Stimulated activated CD4-positive, alpha-beta T cell treated with anti-CD3 and anti-CD28 coated beads, TNF-alpha, amount 100 ng/mL, for 24 hours (primary cell): Measurements from ENCODE around the gene SAMD4A.

ENCODE experiments used
- DNase-seq, 3 experiments: peaks; one replicate each; pipeline ENCODE4 v3.0.0-alpha.2; 2020; ENCODE audit warnings: low read depth in 3 of 3

The SAMD4A gene

DNA sequence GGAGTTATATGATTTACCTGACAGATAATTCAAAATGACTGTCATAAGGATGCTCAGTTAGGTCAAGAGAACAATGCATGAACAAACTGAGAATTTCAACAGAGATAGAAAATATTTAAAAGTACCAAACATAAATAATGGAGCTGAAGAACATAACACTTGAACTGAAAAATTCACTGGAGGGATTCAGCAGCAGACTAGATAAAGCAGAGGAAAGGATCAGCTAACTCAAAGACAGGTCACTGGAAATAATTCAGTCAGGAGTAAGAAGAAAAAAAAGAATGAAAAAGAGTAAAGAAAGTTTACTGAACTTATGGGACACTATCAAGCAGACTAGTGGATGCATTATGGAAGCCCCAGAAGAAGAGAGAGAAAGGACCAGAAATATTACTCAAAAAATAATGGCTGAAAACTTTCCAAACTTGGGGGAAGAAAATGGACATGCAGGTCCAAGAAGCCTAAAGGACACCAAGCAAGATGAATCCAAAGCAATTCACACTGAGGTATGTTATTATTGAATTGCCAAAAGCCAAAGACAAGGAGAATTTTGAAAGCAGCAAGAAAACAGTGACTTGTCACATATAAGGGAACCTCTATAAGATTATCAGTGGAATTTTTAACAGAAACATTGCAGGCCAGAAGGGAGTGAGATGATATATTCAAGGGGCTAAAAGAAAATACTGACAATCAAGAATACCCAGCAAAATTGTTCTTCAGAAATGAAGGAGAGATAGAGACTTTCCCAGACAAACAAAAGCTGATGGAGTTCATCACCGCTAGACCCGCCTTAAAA is 257.0 kb downstream of the SAMD4A start:
- DNase-seq, result no peak

DNA sequence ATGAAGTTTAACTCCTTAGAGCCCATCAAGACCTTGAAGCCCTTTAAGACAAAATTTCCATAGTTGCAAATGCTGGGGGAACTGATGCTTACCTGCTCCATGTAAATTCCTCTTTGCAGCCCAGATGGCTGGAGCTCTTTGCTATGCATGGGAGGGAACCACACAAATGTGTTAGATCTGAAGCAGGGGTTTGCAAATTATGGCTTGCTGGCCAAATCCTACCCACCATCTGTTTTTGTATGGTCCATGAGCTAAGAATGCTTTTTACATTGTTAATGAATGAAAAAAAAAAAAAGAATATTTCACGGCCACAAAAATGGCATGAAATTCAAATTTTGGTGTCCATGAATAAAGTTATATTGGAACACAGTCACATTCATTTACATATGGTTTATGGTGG is 261.1 kb downstream of the SAMD4A start:
- DNase-seq, result no peak

- DNase-seq, result no peak
These were observed 262.7 kb downstream of the SAMD4A start for GRCh38 chr14:54829486-54830224.

DNA sequence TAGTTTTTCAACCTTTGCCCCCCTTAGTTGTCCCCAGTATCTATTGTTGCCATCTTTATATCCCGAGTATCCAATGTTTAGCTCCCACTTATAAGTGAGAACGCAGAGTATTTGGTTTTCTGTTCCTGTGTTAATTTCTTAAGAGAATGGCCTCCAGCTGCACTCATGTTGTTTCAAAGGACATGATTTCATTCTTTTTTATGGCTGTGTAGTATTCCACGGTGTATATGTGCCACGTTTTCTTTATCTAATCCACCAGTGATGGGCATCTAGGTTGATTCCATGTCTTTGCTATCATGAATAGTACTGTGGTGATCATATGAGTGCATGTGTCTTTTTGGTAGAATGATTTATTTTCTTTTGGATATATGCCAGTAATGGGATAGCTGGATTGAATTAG is 263.7 kb downstream of the SAMD4A start:
- no peak for DNase-seq

DNA sequence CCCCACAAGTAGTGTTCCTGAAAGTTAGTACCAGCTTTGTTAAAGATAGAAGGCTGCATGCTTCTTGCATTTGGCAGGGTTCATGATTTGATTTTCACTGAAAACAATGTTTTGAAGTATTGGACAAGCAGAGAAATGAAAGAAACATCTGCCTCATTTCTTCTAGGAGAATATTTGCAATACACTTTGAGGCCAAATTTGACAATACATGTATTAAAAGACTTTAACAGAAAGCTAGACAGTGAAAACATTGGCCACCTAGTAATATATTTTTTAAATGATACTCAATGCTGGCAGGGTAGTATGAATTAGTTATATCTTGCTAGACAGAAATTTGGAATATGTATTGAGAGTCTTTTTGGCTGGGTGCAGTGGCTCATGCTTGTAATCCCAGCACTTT is 267.2 kb downstream of the SAMD4A start:
- no peak for DNase-seq

- DNase-seq, result no peak
These were observed 267.8 kb downstream of the SAMD4A start for GRCh38 chr14:54834727-54835126.

- no peak for DNase-seq
These were observed 269.3 kb downstream of the SAMD4A start for GRCh38 chr14:54836231-54836630.

GRCh38 chr14:54837508-54838149 is 270.7 kb downstream of the SAMD4A start:
- DNase-seq, result no peak

DNA sequence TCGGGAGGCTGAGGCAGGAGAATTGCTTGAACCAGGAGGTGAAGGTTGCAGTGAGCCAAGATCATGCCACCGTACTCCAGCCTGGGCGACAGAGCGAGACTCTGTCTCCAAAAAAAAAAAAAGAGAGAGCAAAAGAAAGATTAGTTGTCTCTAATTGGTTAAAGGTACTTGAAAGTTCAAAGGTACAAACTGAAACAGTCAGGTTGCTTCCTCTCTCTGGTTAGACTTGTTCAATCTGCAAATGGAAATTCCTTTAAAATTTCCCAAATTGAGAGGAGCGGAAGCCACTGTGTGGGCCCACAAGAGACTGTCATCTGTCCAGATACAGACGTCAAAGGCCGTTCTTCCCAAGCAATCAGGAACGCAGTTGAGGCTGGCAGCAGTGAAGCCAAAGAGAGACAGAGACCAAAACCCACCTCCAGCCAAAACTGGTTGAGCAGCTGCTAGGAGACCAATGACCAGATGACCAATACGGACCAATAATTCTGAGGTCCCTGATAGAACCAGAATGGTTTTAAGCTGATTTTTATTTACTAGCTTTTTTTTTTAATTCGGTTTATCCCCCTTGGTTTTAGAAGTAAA is 272.1 kb downstream of the SAMD4A start:
- DNase-seq, result no peak

- no peak for DNase-seq
These were observed 272.8 kb downstream of the SAMD4A start for GRCh38 chr14:54839701-54840119.

DNA sequence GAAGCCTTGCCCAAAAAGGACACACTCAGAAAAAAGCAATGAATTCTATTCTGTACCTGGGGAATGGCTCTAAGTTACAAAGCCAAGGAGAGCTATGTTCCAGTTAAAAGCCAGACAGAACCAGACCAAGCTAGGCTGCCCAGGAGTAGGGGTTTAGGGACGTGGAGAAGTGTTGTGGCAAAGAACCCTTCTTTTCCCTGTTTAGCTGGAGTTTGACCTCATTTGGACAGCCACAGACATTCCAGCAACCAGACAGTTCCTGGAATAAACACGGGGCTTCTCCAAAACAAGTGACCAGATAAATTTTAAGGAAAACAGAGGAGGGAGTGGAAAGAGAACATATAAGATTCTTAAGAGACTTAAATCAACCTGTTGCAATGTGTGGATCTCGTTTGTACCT is 273.4 kb downstream of the SAMD4A start:
- no peak for DNase-seq

- no peak for DNase-seq
These were observed 273.9 kb downstream of the SAMD4A start for GRCh38 chr14:54840798-54841197.
